ENCODE measurements around the gene CEP350.
"Not testable (repeated sequence)": the region's sequence is repeated elsewhere in the genome, so short reads cannot be mapped to it uniquely, and the experiment has no call there.

The CEP350 gene

GRCh38 chr1:180123463-180123936 is 168.9 kb downstream of the CEP350 start:
- DNase-seq (ENCODE audit: low read depth in 2 of 2): no peak

- DNase-seq (ENCODE audit: low read depth in 2 of 2): no peak
Observed at GRCh38 chr1:180130651-180131050, 176.0 kb downstream of the CEP350 start.

DNA sequence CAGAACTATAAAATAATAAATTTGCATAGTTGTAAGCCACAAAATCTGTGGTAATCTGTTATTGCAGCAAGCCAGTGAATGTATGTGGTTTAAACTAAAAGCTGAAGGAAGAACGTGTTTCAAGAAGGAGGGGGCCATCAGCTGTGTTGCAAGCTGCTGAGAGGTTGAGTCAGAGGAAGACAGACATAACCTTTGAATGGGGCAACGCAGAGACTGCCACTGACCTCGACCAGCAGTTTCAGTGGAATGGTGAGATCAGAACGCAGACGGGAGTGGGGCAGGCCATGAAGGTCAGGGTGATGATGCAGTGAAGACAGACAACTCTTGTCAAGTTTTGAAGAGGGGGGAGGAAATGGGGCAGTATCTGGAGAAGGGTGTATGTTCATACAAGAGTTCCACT is 176.9 kb downstream of the CEP350 start:
- DNase-seq (ENCODE audit: low read depth in 2 of 2): no peak

DNA sequence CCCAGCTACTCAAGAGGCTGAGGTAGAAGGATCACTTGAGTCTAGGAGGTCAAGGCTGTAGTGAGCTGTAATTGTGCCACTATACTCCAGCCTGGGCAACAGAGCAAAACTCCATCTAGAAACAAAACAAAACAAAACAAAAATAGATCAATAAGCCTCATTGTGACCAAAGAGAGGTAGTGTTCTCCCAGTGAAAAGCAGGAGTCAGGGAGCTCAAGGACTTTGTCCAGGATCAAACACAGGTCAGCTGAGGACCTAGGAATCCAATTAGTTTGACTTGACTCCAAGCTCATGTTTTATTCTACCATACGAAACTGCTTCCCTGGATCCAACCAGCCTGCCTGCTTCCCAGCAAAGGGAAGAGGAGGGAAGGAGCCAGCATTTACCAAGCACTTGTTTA is 178.6 kb downstream of the CEP350 start:
- DNase-seq (ENCODE audit: low read depth in 2 of 2): no peak

DNA sequence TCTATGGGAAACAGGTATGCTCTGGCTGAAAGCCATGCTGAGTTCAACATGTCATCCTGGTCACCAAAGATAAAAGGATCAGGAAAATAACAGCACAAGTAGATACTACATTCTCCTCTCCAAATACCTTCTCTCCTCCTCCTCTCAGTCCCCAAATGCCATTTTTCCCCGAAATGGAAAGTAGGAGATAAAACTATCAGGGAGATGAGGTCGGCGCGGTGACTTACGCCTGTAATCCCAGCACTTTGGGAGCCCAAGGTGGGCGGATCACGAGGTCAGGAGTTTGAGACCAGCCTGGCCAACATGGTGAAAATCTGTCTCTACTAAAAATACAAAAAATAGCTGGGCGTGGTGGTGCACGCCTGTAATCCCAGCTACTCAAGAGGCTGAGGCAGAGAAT is 179.1 kb downstream of the CEP350 start:
- DNase-seq (ENCODE audit: low read depth in 2 of 2): not testable (repeated sequence)

DNA sequence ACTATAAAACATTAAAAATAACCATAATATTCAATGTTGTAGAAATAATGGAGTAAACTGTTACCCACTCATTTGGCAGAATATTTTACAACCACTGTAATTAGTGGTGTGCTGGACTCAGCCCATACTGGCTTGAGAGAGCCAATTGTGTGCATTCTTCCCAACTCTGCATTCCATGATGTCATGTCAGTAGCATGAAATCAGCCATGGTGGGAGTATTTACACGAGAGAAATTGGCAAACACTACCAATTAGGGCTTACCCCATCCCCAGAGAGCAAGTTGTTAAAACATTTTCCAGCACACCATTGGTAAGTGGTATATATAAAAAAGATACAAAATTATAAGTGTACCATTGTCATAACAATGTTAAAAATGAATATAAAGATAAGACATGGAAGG is 180.9 kb downstream of the CEP350 start:
- DNase-seq (ENCODE audit: low read depth in 2 of 2): no peak

DNA sequence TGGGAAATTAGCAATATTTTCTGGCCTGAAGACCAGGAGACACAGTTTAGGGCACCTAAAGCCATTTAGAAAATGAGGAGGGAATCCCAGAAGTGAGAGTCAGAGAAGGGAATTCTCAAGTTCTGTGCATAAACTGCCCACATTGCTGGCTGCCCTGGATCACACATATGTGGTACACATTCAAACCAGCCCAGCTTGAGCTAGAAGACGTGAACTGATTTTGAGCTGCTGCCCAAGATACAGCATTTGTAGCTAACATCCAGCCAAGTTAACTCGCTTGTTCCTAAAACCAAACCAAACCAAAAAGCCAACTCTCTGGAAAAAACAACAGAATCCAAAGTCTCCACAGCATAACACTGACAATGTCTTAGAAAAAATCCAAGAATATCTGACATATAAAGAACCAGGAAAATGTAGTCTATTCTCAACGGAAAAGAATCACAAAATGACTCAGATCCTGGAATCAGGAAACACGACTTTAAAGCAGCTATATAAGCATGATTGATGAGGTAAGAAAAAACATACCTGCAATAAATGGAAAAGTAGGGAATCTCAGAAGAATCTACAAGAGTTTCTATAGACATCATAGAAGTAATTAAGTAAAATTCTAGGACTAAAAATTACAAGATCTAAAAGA is 181.8 kb downstream of the CEP350 start:
- DNase-seq (ENCODE audit: low read depth in 2 of 2): no peak

DNA sequence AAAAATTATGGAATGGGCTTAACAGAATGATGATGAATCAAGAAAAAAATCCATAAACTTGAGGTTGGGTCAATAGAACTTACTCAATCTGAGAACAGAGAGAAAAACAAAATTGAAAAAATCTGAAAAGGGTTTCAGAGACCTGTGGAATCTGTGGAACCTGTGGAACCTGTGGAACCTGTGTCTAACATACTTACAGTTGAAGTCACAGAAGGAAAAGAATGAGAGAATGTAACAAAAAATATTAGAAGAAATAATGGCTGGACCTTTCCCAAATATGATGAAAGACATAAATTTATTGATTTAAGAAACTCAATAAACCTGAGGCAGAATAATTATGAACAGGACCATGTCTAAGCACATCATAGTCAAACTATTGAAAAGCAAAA is 182.4 kb downstream of the CEP350 start:
- DNase-seq (ENCODE audit: low read depth in 2 of 2): no peak

DNA sequence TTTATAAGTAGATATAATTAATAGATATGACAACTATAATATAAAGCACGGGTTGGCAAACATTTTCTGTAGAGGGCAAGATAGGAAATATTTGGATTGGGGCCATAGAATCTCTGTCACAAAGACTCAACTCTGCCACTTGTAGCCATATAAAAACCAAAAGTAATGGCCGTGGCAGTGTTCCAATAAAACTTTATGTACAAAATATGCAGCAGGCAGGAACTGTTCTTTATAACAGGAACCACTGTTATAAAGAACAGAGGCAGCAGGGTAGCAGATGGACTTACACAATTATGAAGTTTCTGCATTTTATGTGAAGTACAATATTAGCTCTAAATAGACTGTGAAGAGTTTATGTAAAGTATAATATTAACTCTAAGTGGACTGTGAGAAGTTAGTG is 183.2 kb downstream of the CEP350 start:
- no peak for DNase-seq (ENCODE audit: low read depth in 2 of 2)

- DNase-seq (ENCODE audit: low read depth in 2 of 2): no peak
Observed at GRCh38 chr1:180141381-180141934, 186.8 kb downstream of the CEP350 start.

- no peak for DNase-seq (ENCODE audit: low read depth in 2 of 2)
Observed at GRCh38 chr1:180143359-180143758, 188.7 kb downstream of the CEP350 start.

DNA sequence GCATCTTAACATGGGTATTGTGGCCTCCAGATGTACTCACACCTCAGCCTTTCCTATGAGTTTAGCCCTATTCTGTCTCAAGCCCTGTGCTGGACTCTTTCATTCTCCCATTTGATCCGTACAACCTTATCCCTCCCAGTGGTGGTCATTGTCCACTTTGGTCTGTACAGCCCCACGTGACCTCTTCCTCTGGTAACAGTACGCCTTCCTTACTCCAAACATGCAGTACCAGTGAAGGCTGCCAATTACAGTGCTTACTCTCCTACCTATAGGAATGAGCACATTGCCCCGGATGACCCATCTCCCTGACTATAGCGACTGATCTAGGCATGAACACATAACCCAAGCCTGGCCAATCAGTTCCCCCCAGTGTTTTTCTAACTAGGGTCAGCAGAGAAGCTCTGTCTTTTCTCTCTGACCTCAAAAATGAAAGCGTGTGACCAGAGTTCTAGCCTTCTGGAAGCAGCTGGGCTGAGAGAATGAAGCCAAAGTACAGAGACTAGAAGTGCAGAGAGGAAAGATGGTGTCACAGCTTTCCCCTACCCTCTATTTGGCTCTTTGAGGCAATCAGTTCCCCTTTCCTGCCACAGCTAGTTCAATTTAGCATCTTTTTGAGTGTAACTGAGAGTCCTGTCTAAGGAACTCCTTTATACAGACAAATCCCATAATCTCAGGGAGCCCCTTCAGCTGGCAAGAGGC is 190.2 kb downstream of the CEP350 start:
- DNase-seq (ENCODE audit: low read depth in 2 of 2): no peak

DNA sequence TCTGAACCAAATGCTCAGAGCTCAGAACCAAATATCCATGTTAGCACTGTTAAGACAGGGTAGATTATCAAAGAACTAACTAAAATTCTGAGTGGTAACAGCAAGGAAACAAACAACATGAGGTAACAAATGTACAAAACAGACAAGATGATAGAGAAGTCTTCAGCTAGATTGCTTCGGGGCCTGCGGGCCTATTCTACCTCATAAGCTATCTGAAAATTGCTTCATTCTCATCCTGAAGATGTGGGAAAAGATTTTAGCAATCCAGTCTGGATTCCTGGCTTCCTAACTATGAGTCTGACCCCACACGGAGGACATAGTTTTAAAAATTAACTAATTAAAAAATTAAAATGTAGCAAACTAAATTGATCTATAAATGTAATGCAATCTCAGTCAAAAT is 190.8 kb downstream of the CEP350 start:
- no peak for DNase-seq (ENCODE audit: low read depth in 2 of 2)

GRCh38 chr1:180150982-180151381 is 196.4 kb downstream of the CEP350 start:
- DNase-seq (ENCODE audit: low read depth in 2 of 2): no peak

- DNase-seq (ENCODE audit: low read depth in 2 of 2): no peak
Observed at GRCh38 chr1:180151508-180151907, 196.9 kb downstream of the CEP350 start.

GRCh38 chr1:180152588-180152987 is 198.0 kb downstream of the CEP350 start:
- DNase-seq (ENCODE audit: low read depth in 2 of 2): no peak

GRCh38 chr1:180153032-180153431 is 198.4 kb downstream of the CEP350 start:
- DNase-seq (ENCODE audit: low read depth in 2 of 2): no peak

GRCh38 chr1:180154003-180154324 is 199.4 kb downstream of the CEP350 start:
- no peak for DNase-seq (ENCODE audit: low read depth in 2 of 2)

DNA sequence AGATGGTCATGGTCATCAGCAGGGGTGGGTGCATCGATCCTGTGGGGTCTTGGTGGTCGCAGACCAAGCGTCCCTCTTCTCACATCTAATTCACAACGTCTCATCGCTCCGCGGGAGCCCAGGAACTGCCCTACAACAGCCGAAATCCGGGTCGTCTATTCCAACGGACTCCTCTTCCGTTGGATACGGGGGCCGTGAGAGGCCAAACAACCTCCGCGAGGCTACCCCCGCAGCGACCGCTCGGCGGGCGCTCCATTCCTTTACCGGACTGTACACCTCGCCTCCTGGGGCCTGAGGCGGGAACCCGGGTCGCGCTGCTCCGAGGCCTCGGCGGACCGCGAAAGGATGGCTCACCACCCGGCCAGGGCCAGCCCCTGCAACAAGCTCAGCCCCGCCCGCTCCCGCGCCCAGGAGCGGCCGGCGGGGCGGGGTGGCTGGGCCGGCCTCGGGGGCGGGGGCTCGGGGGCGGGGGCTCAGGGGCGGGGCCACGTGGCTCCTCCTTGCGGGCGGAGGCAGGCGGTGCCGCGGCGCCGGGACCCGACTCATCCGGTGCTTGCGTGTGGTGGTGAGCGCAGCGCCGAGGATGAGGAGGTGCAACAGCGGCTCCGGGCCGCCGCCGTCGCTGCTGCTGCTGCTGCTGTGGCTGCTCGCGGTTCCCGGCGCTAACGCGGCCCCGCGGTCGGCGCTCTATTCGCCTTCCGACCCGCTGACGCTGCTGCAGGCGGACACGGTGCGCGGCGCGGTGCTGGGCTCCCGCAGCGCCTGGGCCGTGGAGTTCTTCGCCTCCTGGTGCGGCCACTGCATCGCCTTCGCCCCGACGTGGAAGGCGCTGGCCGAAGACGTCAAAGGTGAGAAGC is 199.9 kb downstream of the CEP350 start, which contains the start of gene QSOX1:
TSS of gene QSOX1 (plus strand) at position 545 of the 857 bp plus-strand sequence. CDS start at position 584, 39 bp downstream.
- peak; percentile 75 to 84 for DNase-seq (ENCODE audit: low read depth in 2 of 2)

GRCh38 chr1:180155182-180155682 is 200.6 kb downstream of the CEP350 start:
- DNase-seq (ENCODE audit: low read depth in 2 of 2): no peak

GRCh38 chr1:180156201-180156600 is 201.6 kb downstream of the CEP350 start:
- no peak for DNase-seq (ENCODE audit: low read depth in 2 of 2)

GRCh38 chr1:180156631-180157091 is 202.1 kb downstream of the CEP350 start:
- no peak for DNase-seq (ENCODE audit: low read depth in 2 of 2)

Measured in stimulated activated CD8-positive, alpha-beta memory T cell treated with anti-CD3 and anti-CD28 coated beads, Interleukin-7, amount 100 ng/mL, for 4 hours (primary cell).